Suprapubic skin (tissue), 4 donors: ENCODE measurements around the gene GOLGB1.

ENCODE experiments used
- CTCF ChIP-seq, 2 donors: fragments of 200-600 bp in 1 of 2; fragments of 450-650 bp in 1 of 2; sonication (generic) in 1 of 2; IDR thresholded peaks; one replicate each; pipeline ENCODE4 v1.5.1; 2016 to 2019; ENCODE audit warnings: antibody characterized with exemption in 2 of 2, mild to moderate bottlenecking in 1 of 2, moderate library complexity in 1 of 2
- EP300 ChIP-seq: sonication (generic); formaldehyde crosslinking; IDR thresholded peaks from one replicate; pipeline ENCODE4 v1.6.1; 2017; ENCODE audit warnings: antibody characterized with exemption
- POLR2A ChIP-seq, 2 donors: fragments of 450-650 bp; IDR thresholded peaks; one replicate each; pipeline ENCODE4 v1.6.1; 2017; ENCODE audit warnings: antibody characterized with exemption in 2 of 2, mild to moderate bottlenecking in 2 of 2, moderate library complexity in 2 of 2
- POLR2AphosphoS5 ChIP-seq, 3 donors: sonication (generic); formaldehyde crosslinking; IDR thresholded peaks; one replicate each; pipeline ENCODE4 v1.6.1; 2017; ENCODE audit warnings: antibody characterized with exemption in 3 of 3

DNA sequence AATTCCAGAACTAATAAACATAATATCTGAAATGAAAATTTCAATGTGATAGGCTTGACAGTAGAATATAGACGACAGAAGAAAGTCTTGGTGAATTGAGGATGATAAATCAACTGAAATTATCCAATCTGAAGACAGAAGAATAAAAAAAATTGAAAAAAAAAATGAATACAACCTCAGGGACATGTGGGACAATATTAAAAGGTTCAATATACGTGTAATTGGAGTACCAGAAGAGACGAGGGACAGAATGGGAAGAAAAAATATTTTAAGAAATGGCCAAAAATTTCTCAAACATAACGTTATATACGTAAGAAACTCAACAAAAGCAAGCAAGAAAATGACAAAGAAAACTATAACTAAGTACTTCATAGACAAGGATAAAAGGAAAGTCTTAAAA is 45.6 kb downstream of the GOLGB1 start:
- TF ChIP-seq CTCF (IDR thresholded peaks at IDR 0.05) (no peak), EP300 (no peak), POLR2A (IDR thresholded peaks at IDR 0.05) (no peak), POLR2AphosphoS5 (IDR thresholded peaks at IDR 0.05) (no peak)
